Neuronal stem cell (in vitro differentiated cells): ENCODE results near the gene KBTBD4.

ENCODE experiments used
- DNase-seq: peaks from one replicate; pipeline ENCODE4 v3.0.0-alpha.2; 2013; ENCODE audit warnings: low spot score
- H2AFZ ChIP-seq: one replicate; pipeline ENCODE4 v1.6.1; 2013; ENCODE audit warnings: mild to moderate bottlenecking, low read length, inconsistent platforms
- H2AK5ac ChIP-seq: 2 replicates; pipeline ENCODE4 v1.6.1; 2013; ENCODE audit warnings: low read depth, mild to moderate bottlenecking, inconsistent platforms, low read length, moderate library complexity, mixed read lengths
- H2BK120ac ChIP-seq: 2 replicates; pipeline ENCODE4 v1.6.1; 2013; ENCODE audit warnings: low read depth, mild to moderate bottlenecking, inconsistent platforms, low read length, moderate library complexity, mixed read lengths
- H2BK12ac ChIP-seq: one replicate; pipeline ENCODE4 v1.6.1; 2013; ENCODE audit warnings: low read length, inconsistent platforms
- H2BK15ac ChIP-seq: 2 replicates; pipeline ENCODE4 v1.6.1; 2013; ENCODE audit warnings: mild to moderate bottlenecking, low read length, inconsistent platforms, mixed read lengths
- H2BK5ac ChIP-seq: one replicate; pipeline ENCODE4 v1.6.1; 2013; ENCODE audit warnings: inconsistent platforms, mild to moderate bottlenecking, low read length, moderate library complexity
- H3K14ac ChIP-seq: one replicate; pipeline ENCODE4 v1.6.1; 2013; ENCODE audit warnings: low read length, inconsistent platforms
- H3K18ac ChIP-seq: 2 replicates; pipeline ENCODE4 v1.6.1; 2013; ENCODE audit warnings: low read length, inconsistent platforms
- H3K23ac ChIP-seq: 2 replicates; pipeline ENCODE4 v1.6.1; 2013; ENCODE audit warnings: low read depth, mild to moderate bottlenecking, mixed read lengths, low read length, inconsistent platforms; ENCODE audit not compliant: poor library complexity
- H3K27ac ChIP-seq: replicated peaks from 3 replicates; pipeline ENCODE4 v1.5.1; 2013; ENCODE audit warnings: low read length, inconsistent platforms
- H3K27me3 ChIP-seq, 3 experiments: 2 replicates each; pipeline ENCODE4 v1.6.1; 2013; ENCODE audit warnings: low read length in 3 of 3, mild to moderate bottlenecking in 2 of 3, inconsistent platforms in 1 of 3, low read depth in 1 of 3, mixed read lengths in 1 of 3, moderate library complexity in 1 of 3; ENCODE audit not compliant: control insufficient read depth in 3 of 3, insufficient read depth in 3 of 3
- H3K36me3 ChIP-seq, 2 donors: replicated peaks in 1 of 2; 2 replicates each; pipeline ENCODE4 v1.6.1; 2013; ENCODE audit warnings: low read length in 2 of 2; ENCODE audit not compliant: control insufficient read depth in 2 of 2, insufficient read depth in 2 of 2
- H3K4ac ChIP-seq: 2 replicates; pipeline ENCODE4 v1.6.1; 2013; ENCODE audit warnings: inconsistent platforms, mild to moderate bottlenecking, low read length, moderate library complexity
- H3K4me1 ChIP-seq, 2 donors: 1 replicate in 1 of 2; 2 replicates in 1 of 2; pipeline ENCODE4 v1.6.1; 2013; ENCODE audit warnings: low read length in 2 of 2, low read depth in 1 of 2; ENCODE audit not compliant: control insufficient read depth in 2 of 2, insufficient read depth in 1 of 2
- H3K4me2 ChIP-seq: one replicate; pipeline ENCODE4 v1.6.1; 2013; ENCODE audit warnings: mild to moderate bottlenecking, low read length, inconsistent platforms; ENCODE audit not compliant: insufficient read depth, poor library complexity, severe bottlenecking
- H3K4me3 ChIP-seq, 2 donors: 2 replicates each; pipeline ENCODE4 v1.5.1; 2013; ENCODE audit warnings: low read length in 2 of 2, mild to moderate bottlenecking in 2 of 2, inconsistent platforms in 1 of 2, moderate library complexity in 1 of 2
- H3K79me1 ChIP-seq: one replicate; pipeline ENCODE4 v1.6.1; 2013; ENCODE audit warnings: low read depth, mild to moderate bottlenecking, inconsistent platforms, low read length, moderate library complexity
- H3K9ac ChIP-seq: one replicate; pipeline ENCODE4 v1.6.1; 2013; ENCODE audit warnings: mild to moderate bottlenecking, low read depth, low read length, inconsistent platforms; ENCODE audit not compliant: poor library complexity
- H3K9me3 ChIP-seq, 2 donors: replicated peaks in 1 of 2; 2 replicates each; pipeline versions ENCODE3 to v1.6.1; 2013; ENCODE audit warnings: low read length in 2 of 2, mild to moderate bottlenecking in 2 of 2, inconsistent platforms in 1 of 2, low read depth in 1 of 2, mixed read lengths in 1 of 2, moderate library complexity in 1 of 2; ENCODE audit not compliant: control insufficient read depth in 2 of 2, insufficient read depth in 1 of 2
- H4K8ac ChIP-seq: one replicate; pipeline ENCODE4 v1.6.1; 2013; ENCODE audit warnings: low read depth, mild to moderate bottlenecking, inconsistent platforms, low read length, moderate library complexity
- H4K91ac ChIP-seq: one replicate; pipeline ENCODE4 v1.6.1; 2013; ENCODE audit warnings: low read length, low read depth, mild to moderate bottlenecking, inconsistent platforms; ENCODE audit not compliant: poor library complexity
- WGBS, 2 donors: extraction: QIAGEN DNeasy Blood & Tissue Kit; methylation state at CpG; one replicate each; pipeline ENCODE4 v1.1.7; 2013; ENCODE audit warnings: missing lambda C conversion rate in 2 of 2, mixed read lengths in 1 of 2; ENCODE audit not compliant: insufficient read length in 2 of 2, insufficient replicate concordance in 1 of 2; ENCODE audit errors: extremely low coverage in 2 of 2; 5-methylcytosine and 5-hydroxymethylcytosine counted together

KBTBD4 gene

GRCh38 chr11:47609675-47610074, 30.9 kb upstream of the KBTBD4 start:
- Histone ChIP-seq H2AK5ac (no peak overlapping the region), H3K23ac (no peak overlapping the region), H2BK5ac (no peak overlapping the region), H2BK120ac (no peak overlapping the region), H2BK12ac (no peak overlapping the region), H3K27me3 (no peaks in the 10 kb centered on the region), H4K8ac (no peak overlapping the region), H2BK15ac (no peak overlapping the region), H3K36me3 (peaks cover 1 to 11% of the 10 kb centered on the region in 2 donors), H2AFZ (no peak overlapping the region), H4K91ac (no peak overlapping the region), H3K79me1 (no peaks in the 10 kb centered on the region), H3K4me2 (no peak overlapping the region), H3K9ac (no peak overlapping the region), H3K14ac (no peak overlapping the region), H3K27ac (no peak overlapping the region), H3K4ac (no peak overlapping the region), H3K4me3 (no peak overlapping the region), H3K9me3 (no peaks in the 10 kb centered on the region), H3K18ac (no peak overlapping the region), H3K4me1 (peaks cover 0 to 2% of the 10 kb centered on the region in 2 donors)
- WGBS, 2 donors: no CpG with 5 or more reads among the region's 3 CpGs
- no peak for DNase-seq

GRCh38 chr11:47607380-47607779, 28.6 kb upstream of the KBTBD4 start:
- no peak overlapping the region for H3K4me2 ChIP-seq
- no peak for DNase-seq
- H3K9me3 ChIP-seq: no peaks in the 10 kb centered on the region
- no peaks in the 10 kb centered on the region for H3K79me1 ChIP-seq
- no peak overlapping the region for H3K27ac ChIP-seq
- no peak overlapping the region for H2BK15ac ChIP-seq
- H4K91ac ChIP-seq: no peak overlapping the region
- H3K14ac ChIP-seq: no peak overlapping the region
- H3K4me3 ChIP-seq: no peak overlapping the region
- H3K9ac ChIP-seq: no peak overlapping the region
- H2AFZ ChIP-seq: no peak overlapping the region
- no peak overlapping the region for H3K18ac ChIP-seq
- no peak overlapping the region for H2BK12ac ChIP-seq
- no peaks in the 10 kb centered on the region for H3K27me3 ChIP-seq
- peaks cover 1 to 11% of the 10 kb centered on the region in 2 donors for H3K36me3 ChIP-seq
- no peak overlapping the region for H3K23ac ChIP-seq
- peaks cover 0 to 2% of the 10 kb centered on the region in 2 donors for H3K4me1 ChIP-seq
- H2AK5ac ChIP-seq: no peak overlapping the region
- H2BK120ac ChIP-seq: no peak overlapping the region
- H4K8ac ChIP-seq: no peak overlapping the region
- H3K4ac ChIP-seq: no peak overlapping the region
- WGBS, 2 donors: no CpG with 5 or more reads among the region's 7 CpGs
- no peak overlapping the region for H2BK5ac ChIP-seq

- H3K18ac ChIP-seq: no peak overlapping the region
- H3K4me2 ChIP-seq: no peak overlapping the region
- H3K23ac ChIP-seq: no peak overlapping the region
- no CpG with 5 or more reads among the region's 5 CpGs for WGBS, 2 donors
- peaks cover 1 to 10% of the 10 kb centered on the region in 2 donors for H3K36me3 ChIP-seq
- no peak overlapping the region for H3K14ac ChIP-seq
- no peak overlapping the region for H2BK5ac ChIP-seq
- no peaks in the 10 kb centered on the region for H3K9me3 ChIP-seq
- H2BK15ac ChIP-seq: no peak overlapping the region
- DNase-seq: no peak
- no peak overlapping the region for H4K91ac ChIP-seq
- H2BK12ac ChIP-seq: no peak overlapping the region
- H4K8ac ChIP-seq: no peak overlapping the region
- no peak overlapping the region for H2AFZ ChIP-seq
- no peak overlapping the region for H3K9ac ChIP-seq
- peaks cover 0 to 2% of the 10 kb centered on the region in 2 donors for H3K4me1 ChIP-seq
- no peak overlapping the region for H2AK5ac ChIP-seq
- no peak overlapping the region for H3K4ac ChIP-seq
- no peaks in the 10 kb centered on the region for H3K27me3 ChIP-seq
- no peak overlapping the region for H2BK120ac ChIP-seq
- no peaks in the 10 kb centered on the region for H3K79me1 ChIP-seq
- no peak overlapping the region for H3K27ac ChIP-seq
- H3K4me3 ChIP-seq: no peak overlapping the region
Measured at GRCh38 chr11:47606731-47607130, 28.0 kb upstream of the KBTBD4 start.

- Histone ChIP-seq H3K4me2 (no peak overlapping the region), H3K9me3 (peaks cover 0 to 2% of the 10 kb centered on the region in 2 donors), H2BK15ac (no peak overlapping the region), H2AFZ (no peak overlapping the region), H3K36me3 (peaks cover 1 to 2% of the 10 kb centered on the region in 2 donors), H3K4me3 (no peak overlapping the region), H3K27ac (no peak overlapping the region), H2BK120ac (no peak overlapping the region), H3K4me1 (peaks cover 0 to 2% of the 10 kb centered on the region in 2 donors), H3K14ac (no peak overlapping the region), H3K4ac (no peak overlapping the region), H3K18ac (no peak overlapping the region), H2AK5ac (no peak overlapping the region), H3K27me3 (no peaks in the 10 kb centered on the region), H3K79me1 (no peaks in the 10 kb centered on the region), H4K91ac (no peak overlapping the region), H3K23ac (no peak overlapping the region), H2BK5ac (no peak overlapping the region), H3K9ac (no peak overlapping the region), H2BK12ac (no peak overlapping the region), H4K8ac (no peak overlapping the region)
- WGBS, 2 donors: no CpG with 5 or more reads among the region's 3 CpGs
- DNase-seq: no peak
Measured at GRCh38 chr11:47605921-47606320, 27.2 kb upstream of the KBTBD4 start.
